Motor neuron (in vitro differentiated cells): ENCODE data around the gene PROC. TPM values are rescaled to one million over a fixed set of nuclear protein-coding genes. Genes with fewer than 3 reads are reported as not detected.
A peak's percentile ranks its signal among the peaks of the same experiment; 100 is the strongest.

ENCODE experiments used
- ATAC-seq, 8 experiments: fragments of 200-7000 bp; cut with Tn5 transposase; replicated peaks in 6 of 8; 2 replicates each; pipeline ENCODE4 v1.8.0; 2021; ENCODE audit warnings: mild to moderate bottlenecking in 8 of 8, moderate library complexity in 8 of 8
- H3K27ac ChIP-seq, 2 donors: fragments of 250-450 bp; sonication (Bioruptor Pico); 2 replicates each; pipeline ENCODE4 v1.9.0; 2021; ENCODE audit warnings: antibody characterized with exemption in 2 of 2, mild to moderate bottlenecking in 2 of 2, moderate library complexity in 1 of 2
- H3K4me1 ChIP-seq, 2 donors: fragments of 250-450 bp; sonication (Bioruptor Pico); replicated peaks in 1 of 2; 2 replicates each; pipeline ENCODE4 v1.6.1; 2021; ENCODE audit warnings: antibody characterized with exemption in 2 of 2, mild to moderate bottlenecking in 2 of 2, moderate library complexity in 1 of 2
- H3K4me3 ChIP-seq, 5 donors: fragments of 250-450 bp; sonication (Bioruptor Pico); 2 replicates each; pipeline ENCODE4 v1.9.0; 2021; ENCODE audit warnings: antibody characterized with exemption in 5 of 5, mild to moderate bottlenecking in 5 of 5, moderate library complexity in 4 of 5
- WGBS, 10 experiments: fragments of 450-650 bp; shearing (Covaris generic); methylation state at CpG; one replicate each; pipeline ENCODE4 v1.0.0; 2022; 5-methylcytosine and 5-hydroxymethylcytosine counted together
- in situ Hi-C, 9 experiments: fragments of 400-800 bp; cut with MboI; loops; one replicate each; pipeline ENCODE4 v1.15.0; 2021; ENCODE audit warnings: low sequenced_read_pairs in 9 of 9, low pct_unique_long_range_greater_than_20kb in 2 of 9; ENCODE audit not compliant: unreplicated experiment in 9 of 9
- total RNA-seq, 8 experiments: library from RNA; unstranded; fragments of 300-600 nt; gene quantifications; 2 replicates each; pipeline versions ENCODE4 v1.2.3 to v1.2.4, GENCODE V29; 2022

PROC gene
- total RNA-seq, 8 experiments from 2014 or later = 0.27 to 0.95 (median 0.81) TPM

DNA sequence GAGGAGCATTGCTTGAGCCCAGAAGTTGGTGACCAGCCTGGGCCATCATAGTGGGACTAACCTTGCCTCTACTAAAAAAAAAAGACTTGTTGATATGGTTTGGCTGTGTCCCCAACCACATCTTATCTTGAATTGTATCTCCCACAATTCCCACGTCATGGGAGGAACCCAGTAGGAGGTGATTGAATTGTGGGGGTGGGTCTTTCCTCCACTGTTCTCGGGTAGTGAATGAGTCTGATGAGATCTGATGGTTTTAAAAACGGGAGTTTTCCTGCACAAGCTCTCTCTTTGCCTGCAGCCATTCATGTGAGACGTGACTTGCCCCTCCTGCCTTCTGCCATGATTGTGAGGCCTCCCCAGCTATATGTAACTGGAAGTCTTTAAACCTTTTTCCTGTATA is 47.0 kb downstream of the PROC start:
- Histone ChIP-seq H3K27ac (no peak overlapping the region), H3K4me1 (no peaks in the 10 kb centered on the region), H3K4me3 (no peak overlapping the region)
- no peak for ATAC-seq
- in situ Hi-C loops = loop anchor here in 1 of 9 experiments (25.0 kb wide), 1 partner anchor 278 kb away; no protein-coding TSS in a partner anchor
- 20 to 83% (median 66%) methylated on average over 1 to 3 of the region's 4 CpGs; no CpG with 5 or more reads in 5 of the 10 experiments for WGBS, 10 experiments

DNA sequence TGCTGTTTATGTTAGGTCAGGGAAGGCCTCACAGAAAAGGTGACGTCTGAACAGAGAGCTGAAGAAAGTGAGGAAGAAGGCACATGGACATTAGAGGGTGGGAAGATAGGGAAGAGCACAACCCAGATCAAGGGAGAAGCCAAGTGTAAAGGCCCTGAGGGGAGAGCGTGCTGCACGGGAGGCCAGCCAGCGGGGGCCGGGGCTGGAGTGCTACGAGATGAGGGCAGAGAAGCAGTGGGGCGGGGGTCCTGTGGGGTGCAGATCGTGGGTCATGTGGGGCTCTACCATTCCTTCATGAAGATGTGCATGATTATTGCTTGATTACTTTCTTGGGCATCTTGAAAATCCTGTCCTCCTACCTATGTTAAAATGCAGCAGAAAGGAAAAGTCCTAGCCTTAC is 50.8 kb downstream of the PROC start:
- H3K4me1 ChIP-seq = no peaks in the 10 kb centered on the region
- in situ Hi-C loops = loop anchor here in 1 of 9 experiments (25.0 kb wide), 1 partner anchor 282 kb away; no protein-coding TSS in a partner anchor
- 83 to 100% methylated on average over 1 of the region's 8 CpGs; no CpG with 5 or more reads in 8 of the 10 experiments for WGBS, 10 experiments
- H3K4me3 ChIP-seq = no peak overlapping the region
- ATAC-seq = no peak
- H3K27ac ChIP-seq = no peak overlapping the region

DNA sequence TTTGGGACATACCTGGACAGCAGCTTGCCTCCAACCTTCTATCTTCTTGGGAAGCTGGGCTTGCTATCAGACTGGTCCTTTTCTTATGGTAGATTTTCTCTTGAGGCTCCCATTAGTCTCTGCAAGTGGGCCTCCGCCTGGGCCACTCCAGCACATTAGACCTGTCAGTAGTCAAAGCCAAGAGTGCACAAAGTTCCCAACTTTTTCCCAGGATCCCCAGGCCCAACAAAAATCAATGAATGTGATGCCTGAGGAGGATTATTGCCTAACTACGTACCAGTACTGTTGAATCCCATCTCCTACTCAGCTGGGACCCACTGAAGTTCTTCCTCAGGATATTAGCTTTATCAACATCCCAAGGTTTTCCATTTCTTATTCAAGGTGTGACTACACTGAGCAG is 51.7 kb downstream of the PROC start:
- no peak for ATAC-seq
- no peaks in the 10 kb centered on the region for H3K4me1 ChIP-seq
- in situ Hi-C loops = loop anchor here in 3 of 9 experiments (10.0 to 25.0 kb wide), 2 partner anchors 145 to 283 kb away; no protein-coding TSS in a partner anchor
- H3K4me3 ChIP-seq = no peak overlapping the region
- 67 to 100% (median 97%) methylated on average over 1 to 2 of the region's 2 CpGs; no CpG with 5 or more reads in 2 of the 10 experiments for WGBS, 10 experiments
- H3K27ac ChIP-seq = no peak overlapping the region

DNA sequence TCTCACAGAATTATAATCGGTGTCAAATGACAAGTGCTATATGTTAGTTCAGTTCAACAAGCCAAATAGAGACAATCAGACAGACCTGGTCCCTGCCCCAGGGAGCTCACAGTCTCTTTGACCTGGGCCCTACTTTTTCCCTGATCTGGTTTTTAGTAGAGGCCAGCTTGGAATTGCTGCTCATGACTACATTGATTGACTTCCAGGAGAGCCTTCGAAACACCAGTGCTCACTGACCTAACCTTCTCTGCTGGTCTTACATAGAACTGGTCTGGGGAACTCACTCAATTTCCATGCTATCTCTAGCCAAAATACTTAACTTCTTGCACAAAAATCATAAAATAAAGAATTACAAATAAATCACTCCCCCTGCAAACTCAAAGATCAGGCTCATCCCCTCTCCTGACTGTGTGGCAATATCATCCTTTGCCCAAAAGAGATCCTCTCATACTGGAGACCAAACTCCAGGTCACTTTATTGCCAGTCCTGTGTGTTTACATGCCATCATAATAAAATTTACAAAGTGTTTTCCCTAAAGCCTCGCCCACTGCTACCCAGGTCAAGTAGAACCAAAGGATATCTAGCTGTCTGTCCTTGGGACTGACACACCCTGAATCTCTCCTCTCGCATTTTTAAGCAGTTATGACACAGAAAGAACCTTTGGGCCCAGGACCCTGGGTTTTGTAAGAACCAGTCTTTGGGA is 53.2 kb downstream of the PROC start:
- H3K4me3 ChIP-seq = no peak overlapping the region
- ATAC-seq = peak in 3 of 8 experiments; percentile 25 to 60 (median 48)
- 49 to 100% (median 90%) methylated on average over 1 to 4 of the region's 4 CpGs; no CpG with 5 or more reads in 1 of the 10 experiments for WGBS, 10 experiments
- in situ Hi-C loops = loop anchor here in 3 of 9 experiments (10.0 to 25.0 kb wide), 2 partner anchors 147 to 284 kb away; no protein-coding TSS in a partner anchor
- no peaks in the 10 kb centered on the region for H3K4me1 ChIP-seq
- no peak overlapping the region for H3K27ac ChIP-seq

DNA sequence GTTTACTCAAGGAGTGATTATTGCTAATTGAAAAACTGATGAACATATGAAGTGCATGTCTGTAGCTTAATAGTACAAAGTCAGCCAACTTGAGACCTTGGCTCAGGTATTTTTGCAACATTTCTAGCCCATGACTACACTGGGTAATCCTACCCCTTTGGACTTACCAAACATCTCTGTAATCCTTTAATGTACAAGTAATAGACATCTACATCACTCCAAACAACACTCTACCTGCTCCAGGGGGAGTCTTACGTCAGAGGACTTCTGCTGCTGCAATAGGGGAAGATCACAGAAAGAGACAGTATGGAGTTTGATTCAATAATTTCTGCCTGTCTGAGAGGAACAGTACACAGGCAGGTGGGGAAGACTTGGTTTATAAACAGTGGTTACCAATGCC is 54.0 kb downstream of the PROC start:
- in situ Hi-C loops = loop anchor here in 3 of 9 experiments (10.0 to 25.0 kb wide), 2 partner anchors 147 to 285 kb away; no protein-coding TSS in a partner anchor
- Histone ChIP-seq H3K4me1 (no peaks in the 10 kb centered on the region), H3K27ac (no peak overlapping the region), H3K4me3 (no peak overlapping the region)
- WGBS, 10 experiments = 88 to 100% (median 100%) methylated on average over 1 of the region's 1 CpG; no CpG with 5 or more reads in 6 of the 10 experiments
- no peak for ATAC-seq

DNA sequence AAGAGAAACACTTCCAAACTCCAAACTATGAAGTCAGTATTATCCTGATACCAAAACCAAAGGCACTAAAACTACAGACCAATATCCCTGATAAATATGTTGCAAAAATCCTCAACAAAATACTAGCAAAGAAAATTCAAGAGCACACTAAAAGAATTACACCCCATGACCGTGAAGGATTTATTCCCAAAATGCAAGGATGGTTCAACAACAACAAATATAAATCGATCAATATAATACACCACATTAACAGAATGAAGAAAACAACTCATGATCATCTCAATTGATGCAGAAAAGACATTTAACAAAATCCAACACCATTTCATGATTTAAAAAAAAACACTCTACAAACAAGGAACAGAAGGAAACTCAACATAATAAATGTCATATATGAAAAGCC is 57.6 kb downstream of the PROC start:
- Histone ChIP-seq H3K4me1 (no peaks in the 10 kb centered on the region), H3K4me3 (no peak overlapping the region), H3K27ac (no peak overlapping the region)
- 71 to 100% (median 94%) methylated on average over 1 to 2 of the region's 2 CpGs; no CpG with 5 or more reads in 3 of the 10 experiments for WGBS, 10 experiments
- no peak for ATAC-seq
- in situ Hi-C loops = loop anchor here in 5 of 9 experiments (10.0 to 25.0 kb wide), 3 partner anchors 138 to 163 kb away; no protein-coding TSS in a partner anchor

Other genes with a start within 250 kb of the PROC start
- 1 to 10 TPM in 6 of 8 experiments, under 1 TPM in 2; 0.18 to 4.6 (median 2.0) TPM for gene CYP27C1, start 198.1 kb upstream of the PROC start, total RNA-seq
- gene ERCC3, start 124.3 kb upstream of the PROC start, total RNA-seq = 10 to 100 TPM; 20.7 to 66.4 (median 36.0) TPM
- gene MAP3K2, start 30.5 kb upstream of the PROC start, total RNA-seq = 10 to 100 TPM; 17.6 to 32.8 (median 22.8) TPM
- gene IWS1, start 108.1 kb downstream of the PROC start, total RNA-seq = 10 to 100 TPM; 40.1 to 56.7 (median 46.8) TPM
- gene MYO7B, start 117.3 kb downstream of the PROC start, total RNA-seq = 1 to 10 TPM in 1 of 8 experiments, under 1 TPM in 5, not detected in 2; 0.08 to 1.1 (median 0.36) TPM
- 1 to 10 TPM in 2 of 8 experiments, under 1 TPM in 5, not detected in 1; 0.27 to 1.7 (median 0.45) TPM for gene GPR17, start 227.7 kb downstream of the PROC start, total RNA-seq